NCI-H1417 (cell line): ENCODE measurements around the gene ADGRL3.

Source experiments
- DNase-seq, 3 experiments: peaks; one replicate each; lab custom pipeline; 2025; lab: John Stamatoyannopoulos, UW

ADGRL3 gene

DNA sequence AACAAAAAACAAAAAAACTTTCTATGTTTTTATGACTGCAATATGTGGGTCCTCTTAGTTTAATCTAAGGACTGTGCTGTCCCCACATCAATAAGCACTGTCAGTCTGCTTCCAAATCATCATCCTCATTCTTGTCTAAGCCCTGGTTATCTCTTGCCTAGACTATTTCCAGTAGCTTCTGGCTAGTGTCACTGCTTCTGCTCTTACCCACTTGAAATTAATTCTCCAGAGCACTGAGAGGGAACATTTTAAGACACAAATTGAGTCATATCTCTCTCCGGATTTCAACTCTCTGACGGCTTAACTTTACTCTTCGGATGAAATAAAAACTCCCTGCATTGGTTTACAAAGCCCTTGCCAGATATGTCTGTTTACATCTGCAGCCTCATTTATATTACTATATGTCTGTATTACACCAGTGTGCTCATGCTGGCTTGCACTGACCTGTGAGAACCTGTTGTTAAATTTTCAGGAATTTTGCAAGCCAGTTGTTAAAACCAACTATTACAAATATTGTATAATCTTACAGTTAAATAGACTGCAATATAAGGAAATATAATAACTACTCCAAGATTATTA is 345.9 kb downstream of the ADGRL3 start:
- DNase-seq = no peak

DNA sequence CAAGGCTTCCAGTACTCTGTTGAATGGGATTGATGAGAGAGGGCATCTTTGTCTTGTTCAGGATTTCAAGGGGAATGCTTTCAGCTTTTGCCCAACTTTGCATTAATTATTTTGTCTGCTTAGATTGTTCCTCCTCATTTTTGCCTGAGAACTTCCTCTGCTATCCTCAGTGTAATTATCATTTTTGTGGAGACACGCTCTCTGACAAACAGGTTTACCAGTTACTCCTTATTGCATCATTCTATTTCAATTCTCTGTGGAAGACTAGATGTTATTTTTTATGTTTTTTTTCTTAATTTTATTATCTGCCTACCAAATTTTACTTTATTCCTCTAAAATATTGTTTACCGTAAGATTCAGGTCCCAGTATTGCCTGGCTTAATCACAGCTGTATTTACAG is 349.2 kb downstream of the ADGRL3 start:
- DNase-seq = no peak

DNA sequence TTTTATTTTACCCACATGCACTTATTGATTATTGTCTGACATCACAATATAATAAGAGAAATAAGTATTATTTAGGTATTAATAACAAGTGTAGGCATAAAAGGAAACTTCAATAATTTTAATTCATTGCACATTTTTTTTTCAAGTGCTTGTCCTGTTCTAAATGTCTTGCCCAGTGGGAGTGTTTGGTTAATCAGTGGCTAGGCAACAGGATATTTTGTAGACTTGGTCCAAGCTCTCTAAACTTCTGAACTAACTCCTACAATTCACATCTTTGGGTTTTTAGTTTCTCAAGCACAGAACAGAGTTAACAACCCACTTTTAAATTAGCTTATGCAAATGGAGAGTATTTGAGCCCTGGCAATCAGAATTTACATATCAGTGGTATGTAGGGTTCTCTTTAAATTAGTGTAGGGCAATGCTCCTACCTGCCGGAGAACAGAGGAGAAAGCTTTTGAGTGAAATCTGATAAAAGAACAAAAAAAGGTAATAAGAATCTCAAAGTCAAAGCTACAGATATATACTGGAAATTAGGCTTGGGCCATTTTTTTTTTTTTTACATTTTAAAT is 353.5 kb downstream of the ADGRL3 start:
- no peak for DNase-seq

DNA sequence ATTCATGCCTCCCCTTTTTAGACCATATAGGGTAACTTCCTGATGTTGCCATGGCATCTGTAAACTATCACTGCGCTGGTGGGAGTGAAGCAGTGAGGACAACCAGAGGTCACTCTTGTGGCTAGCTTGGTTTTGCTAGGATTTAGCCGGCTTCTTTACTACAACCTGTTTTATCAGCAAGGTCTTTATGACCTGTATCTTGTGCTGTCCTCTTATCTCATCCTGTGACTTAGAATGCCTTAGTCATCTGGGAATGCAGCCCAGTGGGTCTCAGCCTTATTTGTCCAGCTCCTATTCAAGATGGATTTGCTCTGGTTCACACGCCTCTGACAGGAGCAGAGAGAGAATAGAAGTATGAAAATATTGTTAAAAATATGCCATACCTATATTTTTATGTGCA is 355.7 kb downstream of the ADGRL3 start:
- DNase-seq = no peak

DNA sequence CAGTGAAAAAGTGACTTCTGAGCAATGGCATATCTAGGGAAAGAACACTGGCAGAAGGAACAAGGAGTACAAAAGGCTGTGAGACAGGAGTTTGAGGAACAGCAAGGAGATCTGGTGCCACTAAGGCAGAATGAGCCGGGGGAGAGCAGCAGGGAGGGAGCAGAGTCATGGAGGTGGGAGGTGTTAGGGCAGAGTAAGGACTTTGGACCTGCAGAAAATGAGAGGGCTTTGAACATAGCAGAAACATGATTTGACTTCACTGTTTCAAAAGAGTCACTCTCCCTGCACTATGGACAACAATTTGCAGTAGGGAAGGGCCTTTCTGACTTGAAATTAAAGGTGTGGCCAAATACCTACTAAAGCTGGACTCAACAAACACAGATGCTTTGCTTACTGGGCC is 356.2 kb downstream of the ADGRL3 start:
- no peak for DNase-seq

DNA sequence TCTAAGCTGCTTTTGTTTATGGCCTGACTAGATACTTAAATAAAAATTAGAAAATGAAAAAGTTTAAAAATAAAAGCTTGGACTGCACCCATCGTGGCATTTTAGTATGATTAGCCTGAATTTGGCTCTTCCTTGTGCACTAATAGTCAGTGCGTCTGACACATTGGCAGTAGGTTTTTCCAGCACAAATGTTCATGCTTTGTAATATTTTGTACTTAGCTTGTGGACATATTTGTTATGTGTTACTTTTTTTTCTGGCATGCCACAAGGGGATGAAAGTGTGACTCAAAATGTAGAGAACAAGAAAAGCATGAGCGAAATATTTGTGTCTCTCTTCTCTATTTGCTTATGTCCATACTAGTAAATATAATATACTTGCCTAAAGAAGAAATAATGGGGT is 359.3 kb downstream of the ADGRL3 start:
- DNase-seq = no peak

DNA sequence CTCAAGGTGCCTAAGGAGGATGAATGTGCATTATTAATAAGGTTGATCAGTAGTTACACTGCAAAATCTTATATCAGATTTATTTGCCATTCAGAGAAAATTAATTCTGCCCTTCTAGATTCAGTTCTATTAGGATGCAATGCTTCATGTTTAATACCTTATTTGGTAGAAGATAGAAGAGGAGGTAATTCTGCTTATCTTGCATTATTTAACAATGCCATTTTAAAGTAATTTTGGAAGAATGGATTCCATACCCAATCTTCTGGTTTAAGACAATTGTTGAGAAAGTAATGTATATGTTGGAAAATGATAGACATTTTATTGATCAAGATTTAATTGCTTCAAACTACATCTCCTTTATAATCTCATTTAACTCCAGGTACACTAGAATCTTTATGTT is 360.9 kb downstream of the ADGRL3 start:
- DNase-seq = no peak

DNA sequence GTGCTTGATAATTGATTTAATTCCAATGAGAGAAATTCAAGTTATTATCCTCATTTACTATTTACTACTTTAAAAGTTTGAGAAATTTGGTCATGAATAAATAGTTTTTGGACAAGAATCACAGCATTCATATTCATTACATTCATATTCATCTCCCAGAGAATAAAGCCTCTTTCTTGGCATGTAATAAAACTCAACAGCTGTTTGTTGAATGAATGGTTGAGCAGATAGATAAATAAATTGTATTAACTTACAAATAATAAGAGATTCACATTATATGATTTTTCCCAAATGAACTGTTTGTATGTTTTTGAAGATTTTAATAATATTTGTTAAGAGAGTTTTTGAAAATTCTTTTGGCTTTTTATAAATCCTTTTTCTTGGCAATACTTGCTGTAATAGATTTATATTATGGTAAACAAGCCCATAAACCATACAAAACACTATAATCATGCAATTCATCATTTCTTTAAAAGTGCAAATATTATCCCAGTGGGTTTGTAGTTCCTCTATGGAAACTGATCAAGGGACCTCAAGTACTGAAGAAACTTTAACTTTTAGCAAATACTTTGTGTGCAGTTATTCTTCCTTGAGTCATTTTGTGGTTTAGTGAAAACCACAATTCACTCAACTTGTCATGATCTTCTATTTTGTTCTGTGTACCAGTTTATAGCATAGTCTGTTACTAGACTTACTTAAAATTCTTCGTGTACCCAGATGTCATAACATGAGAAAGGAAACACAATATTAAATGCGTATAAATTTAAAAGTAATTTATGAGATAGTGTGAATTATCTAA is 371.8 kb downstream of the ADGRL3 start:
- no peak for DNase-seq

DNA sequence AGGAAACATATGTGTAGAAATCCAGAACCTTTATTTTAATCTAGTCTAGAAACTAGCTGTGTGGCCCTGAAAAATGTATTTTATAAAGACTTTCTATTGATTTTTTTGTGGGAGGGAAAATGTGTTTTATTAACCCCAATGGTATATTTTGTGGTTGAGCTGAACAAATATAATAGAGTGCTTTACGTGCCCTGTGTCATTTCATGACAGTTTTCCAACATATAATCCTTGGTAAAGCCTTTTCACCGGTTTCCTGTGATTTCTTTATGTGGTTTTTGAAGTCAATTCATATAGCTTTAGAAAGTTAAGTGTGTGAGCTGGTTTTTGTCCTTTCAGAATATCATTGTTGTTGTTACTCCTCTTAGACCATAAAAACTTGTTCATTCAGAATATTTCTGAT is 375.7 kb downstream of the ADGRL3 start:
- no peak for DNase-seq

DNA sequence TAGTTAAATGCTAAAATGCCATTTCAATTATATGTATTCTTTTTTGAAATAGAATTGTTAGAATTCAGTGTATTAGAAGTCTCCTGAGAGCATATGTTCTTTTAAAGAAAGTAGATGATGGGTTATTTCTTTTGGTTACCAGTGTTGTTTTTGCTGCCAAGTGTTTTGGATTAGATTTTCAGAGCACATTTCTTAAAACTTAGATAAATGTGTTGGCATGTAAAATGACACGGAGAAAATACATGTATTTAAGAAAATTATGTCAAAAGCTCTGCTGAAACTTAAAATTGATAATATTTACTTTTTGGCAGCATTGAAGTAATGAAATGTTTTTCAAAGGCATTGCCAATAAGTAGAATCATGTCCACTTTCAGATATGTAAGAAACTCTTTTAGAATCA is 379.7 kb downstream of the ADGRL3 start:
- no peak for DNase-seq

DNA sequence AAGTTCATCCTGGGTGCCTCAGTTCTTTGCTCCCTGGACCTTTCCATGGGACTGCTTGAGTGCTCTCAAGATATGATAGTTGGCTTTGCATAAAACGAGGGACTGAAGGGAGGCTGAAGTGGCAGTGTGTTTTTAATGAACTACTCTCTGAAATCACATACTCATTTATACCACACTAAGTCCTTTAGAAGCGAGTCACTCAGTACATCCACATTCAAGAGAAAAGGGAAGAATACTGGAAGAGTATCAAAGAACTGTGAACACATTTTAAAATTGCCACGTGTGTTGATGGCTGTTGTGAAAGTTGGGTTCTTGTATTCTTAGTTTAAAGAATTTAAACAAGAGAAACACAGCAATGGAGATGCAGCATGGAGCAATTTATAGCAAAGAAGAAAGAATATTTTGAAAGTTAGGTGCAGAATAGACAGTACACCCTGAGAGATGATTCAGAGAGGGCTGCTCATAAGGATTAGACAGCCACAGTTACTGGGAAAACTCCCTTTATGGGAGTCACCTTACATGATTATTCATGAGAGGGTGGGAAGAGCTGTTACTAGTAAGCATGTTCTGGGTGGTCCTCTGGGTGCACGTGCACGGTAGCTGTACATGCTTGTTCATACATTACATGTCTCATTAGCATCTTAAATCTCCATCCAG is 380.7 kb downstream of the ADGRL3 start:
- no peak for DNase-seq

DNA sequence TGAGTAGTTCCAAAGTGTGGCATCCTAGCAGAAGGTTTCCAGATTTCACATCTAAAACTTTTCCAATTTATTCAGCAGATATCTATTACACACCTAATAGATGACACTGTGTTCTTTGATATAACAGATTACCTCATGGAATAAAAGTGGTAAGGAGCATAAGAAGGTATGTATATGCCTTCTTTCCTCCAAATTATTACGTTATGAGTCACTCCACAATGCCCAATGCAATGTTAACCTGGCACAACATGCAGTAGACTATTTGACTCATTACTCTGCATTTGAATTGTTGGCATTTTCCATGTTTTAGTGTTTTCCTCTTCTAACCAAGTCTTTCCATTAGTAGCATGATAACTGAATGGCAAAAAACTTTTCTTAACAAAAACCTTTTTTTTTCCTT is 383.6 kb downstream of the ADGRL3 start:
- no peak for DNase-seq

DNA sequence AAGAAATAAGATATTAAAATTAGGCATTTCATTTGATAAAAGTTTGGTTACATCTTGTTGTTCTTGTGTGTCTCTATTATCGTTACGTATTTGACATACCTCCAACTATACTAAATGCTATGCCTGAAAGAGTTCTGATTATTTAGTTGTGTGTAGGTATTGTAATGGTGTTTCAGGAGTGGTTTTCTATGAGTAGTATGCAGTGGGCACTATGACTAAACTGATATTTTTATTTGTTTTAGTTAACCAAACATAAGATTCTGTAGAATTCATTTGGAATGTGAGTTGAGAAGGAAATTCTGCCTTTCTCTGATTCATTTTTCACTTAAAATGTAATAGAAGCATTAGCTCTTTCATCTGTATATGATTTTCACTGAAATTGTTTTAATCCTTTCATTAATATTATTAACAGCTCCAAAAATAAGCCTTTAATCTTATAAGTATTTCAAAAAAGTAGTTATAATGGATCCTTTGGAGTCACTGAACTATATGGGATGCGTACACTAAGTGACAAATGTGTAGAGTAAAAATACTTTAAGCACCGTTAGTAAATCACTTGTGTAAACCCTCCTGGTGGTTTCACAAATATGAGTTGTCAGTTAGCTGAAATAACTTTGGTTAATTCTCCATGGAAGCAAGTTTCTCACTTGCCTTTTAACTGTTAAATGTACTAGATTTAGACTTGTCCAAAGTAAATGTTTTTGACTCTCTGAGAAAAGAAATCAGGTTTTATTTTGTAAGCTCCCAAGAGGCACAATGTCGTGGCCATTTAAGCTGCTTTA is 388.7 kb downstream of the ADGRL3 start:
- no peak for DNase-seq

DNA sequence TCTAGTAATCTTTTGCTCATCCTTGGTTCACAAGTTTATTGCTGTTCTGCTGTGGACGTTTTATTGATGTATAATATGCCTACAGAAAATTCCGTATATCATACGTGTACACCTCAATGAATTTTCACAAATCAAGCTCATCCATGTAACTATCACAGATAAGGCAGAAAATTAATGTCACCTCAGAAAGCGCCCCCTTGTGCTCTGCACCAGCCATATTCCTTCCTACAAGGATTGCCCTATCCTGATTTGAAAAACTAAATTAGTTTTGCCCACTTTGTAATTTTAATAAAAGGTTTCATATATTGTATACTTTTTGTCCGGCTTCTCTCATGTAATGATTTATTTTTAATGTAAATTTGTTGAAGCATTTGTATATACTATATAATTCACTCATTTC is 390.8 kb downstream of the ADGRL3 start:
- no peak for DNase-seq

DNA sequence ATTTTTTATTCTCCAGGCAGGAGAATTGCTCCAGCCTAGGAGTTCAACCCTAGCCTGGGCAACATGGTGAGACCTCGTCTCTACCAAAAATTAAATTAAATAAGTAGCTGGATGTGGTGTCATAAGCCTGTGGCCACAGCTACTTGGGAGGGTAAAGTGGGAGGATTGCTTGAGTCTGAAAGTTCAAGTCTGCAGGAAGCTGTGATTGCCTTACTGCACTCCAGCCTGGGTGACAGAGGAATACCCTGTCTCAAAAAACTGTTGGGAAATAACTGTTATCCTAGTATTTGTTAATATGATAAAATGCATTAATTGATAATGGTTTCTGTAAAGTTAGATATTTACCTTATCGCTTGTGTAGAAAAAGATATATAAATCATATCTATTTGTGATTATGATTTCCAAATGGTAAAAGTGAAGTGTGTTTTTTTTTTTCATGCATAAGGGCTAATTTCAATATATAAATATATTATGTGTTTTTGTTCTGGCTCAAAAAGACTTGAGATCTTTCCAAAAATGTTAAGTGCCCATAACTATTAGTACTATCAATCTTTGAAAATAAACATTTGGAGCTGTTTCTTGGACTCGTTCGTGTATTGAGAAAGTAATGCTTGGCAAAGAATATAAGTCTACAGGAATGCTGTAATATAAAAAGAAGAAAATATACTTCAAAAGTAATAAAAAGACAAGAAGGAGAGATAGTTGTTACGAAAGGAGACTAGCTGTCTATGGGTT is 396.6 kb downstream of the ADGRL3 start:
- no peak for DNase-seq

DNA sequence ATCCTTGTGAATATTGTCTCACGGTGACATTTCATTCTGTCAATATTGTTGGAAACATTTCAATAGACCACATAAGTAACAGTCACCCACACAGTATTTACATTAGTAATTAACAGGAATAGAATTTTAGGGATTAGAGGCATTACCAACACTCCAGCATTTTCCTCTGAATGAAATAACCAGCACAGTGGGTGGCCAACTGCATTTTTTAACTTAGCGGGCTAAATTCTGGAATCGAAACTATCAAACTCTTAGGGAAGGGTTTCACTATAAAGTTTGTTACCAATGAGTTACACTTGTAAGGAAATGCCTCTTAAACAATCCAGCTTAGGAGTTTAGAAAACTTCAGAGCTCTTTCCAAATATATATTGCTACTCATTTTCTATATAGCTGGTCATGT is 403.0 kb downstream of the ADGRL3 start:
- DNase-seq = no peak

DNA sequence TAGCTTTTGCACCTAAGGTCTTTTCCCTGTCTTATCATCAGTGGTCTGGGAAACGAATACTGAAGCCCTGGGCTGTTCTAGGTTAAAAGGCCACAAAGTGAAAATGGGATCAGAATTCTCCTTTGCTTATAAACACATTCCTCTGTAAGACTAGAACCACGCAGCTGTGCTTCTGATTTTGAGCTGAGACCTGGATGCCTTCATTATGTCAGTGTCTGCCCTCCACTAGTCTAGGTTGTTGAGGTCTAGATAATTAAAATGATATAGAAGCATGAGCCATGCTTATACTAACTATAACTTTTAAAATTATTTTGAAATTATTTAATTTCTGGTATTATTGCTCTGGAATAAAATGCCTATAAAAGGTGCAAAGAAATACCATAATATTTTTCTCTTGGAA is 403.9 kb downstream of the ADGRL3 start:
- DNase-seq = no peak

DNA sequence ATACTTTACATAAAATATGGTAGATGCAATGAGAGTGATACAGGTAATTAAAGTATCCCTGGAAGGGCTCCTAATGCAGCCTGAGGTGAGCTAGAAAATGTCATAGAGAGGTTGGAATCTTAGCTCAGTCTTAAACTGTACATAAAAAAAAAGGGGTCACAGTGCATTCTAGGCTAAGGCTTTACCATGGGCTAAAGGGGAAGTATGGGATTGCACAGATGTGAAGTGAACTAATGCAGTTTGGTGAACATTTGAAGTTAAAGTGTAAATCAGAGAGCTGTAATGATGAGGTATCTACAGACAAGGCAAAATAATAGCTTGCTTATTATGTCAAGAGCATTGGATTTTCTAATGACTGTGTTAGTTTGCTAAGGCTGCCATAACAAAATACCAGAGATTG is 405.9 kb downstream of the ADGRL3 start:
- no peak for DNase-seq

DNA sequence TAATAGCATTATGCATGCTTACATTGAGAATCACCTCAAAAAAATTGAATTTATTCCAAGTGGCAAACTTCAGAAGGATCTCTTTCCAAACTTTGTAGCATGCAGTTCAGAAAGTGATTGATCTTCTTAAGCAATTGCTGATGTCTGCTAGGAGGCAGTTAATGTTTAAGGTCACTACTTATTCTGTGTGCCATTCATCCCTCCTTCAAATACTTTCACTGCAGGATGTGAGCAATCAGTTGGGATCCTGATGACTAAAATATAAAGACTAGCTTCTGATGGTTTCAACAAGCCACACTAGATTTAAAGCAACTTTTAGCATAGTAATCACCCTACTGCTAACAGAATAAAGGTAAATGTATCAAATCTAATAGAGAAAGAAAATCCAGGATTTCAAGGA is 414.1 kb downstream of the ADGRL3 start:
- no peak for DNase-seq

DNA sequence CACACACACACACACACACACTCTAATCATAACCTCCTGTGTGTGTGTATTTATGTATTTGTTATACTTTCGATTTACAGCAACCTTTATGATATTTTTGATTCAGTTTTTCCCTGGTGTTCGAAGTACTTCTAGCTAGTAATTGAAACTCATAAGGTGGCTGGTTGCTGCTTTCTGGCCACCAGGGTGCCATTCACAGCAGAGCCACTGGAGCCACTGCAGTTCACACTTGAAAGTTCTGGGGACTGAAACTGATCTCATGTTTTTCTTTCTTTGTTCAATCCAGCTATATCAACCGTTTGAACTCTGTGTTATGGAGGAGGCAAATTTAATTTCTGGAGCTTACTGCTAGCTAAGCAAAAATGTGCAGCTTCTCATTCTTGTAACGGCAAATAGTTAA is 419.4 kb downstream of the ADGRL3 start:
- DNase-seq = no peak

DNA sequence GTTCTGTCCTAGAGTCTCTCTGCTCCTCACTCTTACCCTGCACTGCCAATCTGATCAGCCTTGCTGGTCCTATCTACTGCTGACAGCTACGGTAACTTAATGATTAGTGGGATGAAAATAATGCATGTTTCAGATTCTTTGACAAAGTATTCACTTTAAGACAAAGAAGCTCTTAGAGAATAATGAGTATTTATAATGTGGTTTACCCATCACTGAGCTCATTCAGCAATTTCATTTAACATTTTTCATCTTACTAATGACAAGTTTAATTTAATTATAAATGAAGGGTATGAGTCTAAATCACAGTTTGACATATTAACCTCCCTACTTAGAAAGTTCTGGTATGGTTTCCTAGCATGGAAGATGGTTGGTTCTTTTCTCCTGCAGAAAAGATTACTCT is 428.2 kb downstream of the ADGRL3 start:
- DNase-seq = no peak

DNA sequence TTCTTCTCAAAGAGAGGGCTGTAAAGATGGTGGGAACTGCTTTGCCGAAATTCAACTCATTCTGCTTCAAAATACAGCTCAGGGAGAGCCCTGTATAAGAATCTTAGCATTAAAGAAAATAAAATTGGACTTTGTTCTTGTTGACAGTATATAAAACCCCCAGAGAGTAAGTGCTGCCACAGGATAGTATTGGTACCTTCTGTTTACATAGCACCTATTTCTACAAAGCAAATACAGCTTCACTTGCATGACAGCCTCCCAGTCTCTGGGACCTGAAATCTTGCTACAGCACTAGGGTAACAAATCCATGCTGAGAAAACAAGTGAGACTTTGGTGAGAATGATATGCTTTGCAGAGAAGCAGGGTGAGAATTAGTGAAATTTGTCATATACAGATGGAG is 428.6 kb downstream of the ADGRL3 start:
- peak in 2 of 3 experiments; percentile 7 to 16 for DNase-seq
